HUES6 (cell line): ENCODE results near the gene ITGB5.
A peak's percentile ranks its signal among the peaks of the same experiment; 100 is the strongest.

Source experiments
- H3K27ac ChIP-seq: 2 replicates; pipeline ENCODE4 v1.7.0; 2013; ENCODE audit warnings: low read depth, mild to moderate bottlenecking, low read length, inconsistent platforms
- H3K27me3 ChIP-seq: 2 replicates; pipeline ENCODE4 v1.6.1; 2013; ENCODE audit warnings: low read length; ENCODE audit not compliant: control insufficient read depth, insufficient read depth
- H3K36me3 ChIP-seq: 2 replicates; pipeline ENCODE4 v1.6.1; 2013; ENCODE audit warnings: low read length; ENCODE audit not compliant: control insufficient read depth, insufficient read depth
- H3K4me1 ChIP-seq: 2 replicates; pipeline ENCODE4 v1.6.1; 2013; ENCODE audit warnings: low read length; ENCODE audit not compliant: control insufficient read depth, insufficient read depth
- H3K4me3 ChIP-seq: 2 replicates; pipeline ENCODE4 v1.5.1; 2013; ENCODE audit warnings: low read depth, low read length
- H3K9ac ChIP-seq: one replicate; pipeline ENCODE4 v1.6.1; 2013; ENCODE audit warnings: mild to moderate bottlenecking, low read length
- H3K9me3 ChIP-seq: 2 replicates; pipeline ENCODE4 v1.6.1; 2013; ENCODE audit warnings: low read depth, low read length; ENCODE audit not compliant: control insufficient read depth, insufficient read depth

The ITGB5 gene

DNA sequence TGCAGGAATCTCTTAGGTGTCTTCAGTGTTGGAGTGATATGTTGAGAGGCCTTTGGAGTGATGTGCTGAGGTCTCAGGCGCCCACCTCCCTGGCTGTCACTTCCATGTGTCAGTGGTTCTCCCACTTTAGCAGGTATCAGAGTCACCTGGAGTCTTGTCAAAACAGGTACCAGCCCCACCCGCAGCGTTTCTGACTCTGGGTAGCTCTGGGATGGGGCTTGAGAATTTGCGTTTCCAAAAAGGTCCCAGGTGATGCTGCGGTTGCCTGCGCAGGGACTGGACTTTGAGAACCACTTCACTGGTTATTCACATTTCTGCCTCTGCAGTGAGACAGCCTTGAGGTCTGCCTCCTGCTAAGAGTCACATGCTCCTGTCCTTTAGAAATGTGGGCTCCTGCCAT is 141.4 kb downstream of the ITGB5 start:
- Histone ChIP-seq H3K4me1 (no peaks in the 10 kb centered on the region; the same call in 1 of the 2 replicates), H3K9me3 (no peaks in the 10 kb centered on the region), H3K27ac (no peak overlapping the region), H3K9ac (no peak overlapping the region), H3K4me3 (no peak overlapping the region), H3K27me3 (no peaks in the 10 kb centered on the region), H3K36me3 (peaks cover 61% of the 10 kb centered on the region)

GRCh38 chr3:124741027-124741426 is 146.1 kb downstream of the ITGB5 start:
- Histone ChIP-seq H3K27ac (no peak overlapping the region), H3K4me3 (no peak overlapping the region), H3K4me1 (no peaks in the 10 kb centered on the region; the same call in 1 of the 2 replicates), H3K9me3 (no peaks in the 10 kb centered on the region), H3K27me3 (no peaks in the 10 kb centered on the region), H3K36me3 (peaks cover 89% of the 10 kb centered on the region), H3K9ac (no peak overlapping the region)

GRCh38 chr3:124731760-124732159 is 155.4 kb downstream of the ITGB5 start:
- H3K9ac ChIP-seq, result no peak overlapping the region
- H3K4me3 ChIP-seq, result peak overlapping the region; percentile 98
- no peaks in the 10 kb centered on the region for H3K9me3 ChIP-seq

GRCh38 chr3:124730941-124731297 is 156.2 kb downstream of the ITGB5 start:
- Histone ChIP-seq H3K36me3 (peaks cover 23% of the 10 kb centered on the region), H3K9me3 (no peaks in the 10 kb centered on the region), H3K9ac (peak overlapping the region; percentile 99), H3K27ac (peak overlapping the region; percentile 45; the same call in 1 of the 2 replicates), H3K27me3 (no peaks in the 10 kb centered on the region; the same call in 1 of the 2 replicates), H3K4me3 (peak overlapping the region; percentile 98), H3K4me1 (peaks cover 11% of the 10 kb centered on the region)

More at GRCh38 chr3:124731760-124732159, 155.4 kb downstream of the ITGB5 start:
- H3K4me1 ChIP-seq, result peaks cover 11% of the 10 kb centered on the region
- H3K27me3 ChIP-seq, result no peaks in the 10 kb centered on the region; the same call in 1 of the 2 replicates
- peaks cover 30% of the 10 kb centered on the region for H3K36me3 ChIP-seq
- H3K27ac ChIP-seq, result no peak overlapping the region

DNA sequence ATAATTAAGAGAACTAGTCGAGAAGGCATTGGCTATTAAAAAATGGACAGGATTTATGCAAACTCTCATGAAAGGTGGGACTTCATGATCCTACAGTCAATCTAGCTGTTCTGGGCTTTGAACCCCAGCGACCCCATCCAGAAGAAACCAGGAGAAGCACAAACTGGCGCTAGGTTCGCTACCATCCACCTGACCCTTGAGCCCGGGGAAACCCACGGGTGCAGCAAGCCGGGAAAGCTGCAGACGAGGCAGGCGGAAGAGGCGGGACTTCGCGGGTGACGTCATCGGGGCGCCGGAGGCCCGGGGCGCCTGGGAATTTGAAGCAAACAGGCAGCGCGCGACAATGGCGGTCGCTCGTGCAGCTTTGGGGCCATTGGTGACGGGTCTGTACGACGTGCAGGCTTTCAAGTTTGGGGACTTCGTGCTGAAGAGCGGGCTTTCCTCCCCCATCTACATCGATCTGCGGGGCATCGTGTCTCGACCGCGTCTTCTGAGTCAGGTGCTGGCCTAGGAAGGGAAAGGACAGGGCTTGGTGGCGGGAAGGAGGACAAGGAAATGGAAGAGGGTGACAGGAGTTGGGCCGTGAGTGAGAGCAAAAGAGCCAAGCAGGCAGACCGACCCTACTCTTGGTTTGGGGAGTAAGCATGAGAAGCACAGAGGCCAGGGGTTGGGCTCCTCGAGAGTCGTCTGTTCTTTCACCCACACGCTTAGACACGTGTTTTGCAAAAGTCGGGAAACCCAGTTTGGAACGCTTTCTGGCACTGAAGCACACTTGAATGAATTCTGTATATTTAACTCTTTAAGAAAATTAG is 156.8 kb downstream of the ITGB5 start, which contains the start of gene UMPS:
UMPS (plus strand) TSS at position 324 of the 812 bp plus-strand sequence; CDS start at position 344, 20 bp downstream.
- peak within 1 kb of the TSS; percentile 98 for H3K4me3 ChIP-seq
- peak within 1 kb of the TSS; percentile 45 for H3K27ac ChIP-seq
- H3K27me3 ChIP-seq, result no peaks in the 10 kb centered on the region; the same call in 1 of the 2 replicates
- H3K36me3 ChIP-seq, result peaks cover 17% of the 10 kb centered on the region
- H3K9me3 ChIP-seq, result no peaks in the 10 kb centered on the region
- H3K4me1 ChIP-seq, result peaks cover 11% of the 10 kb centered on the region
- peak within 1 kb of the TSS; percentile 99 for H3K9ac ChIP-seq

- H3K27me3 ChIP-seq, result no peaks in the 10 kb centered on the region; the same call in 1 of the 2 replicates
- H3K36me3 ChIP-seq, result no peaks in the 10 kb centered on the region
Measured at GRCh38 chr3:124722589-124722988, 164.6 kb downstream of the ITGB5 start.

DNA sequence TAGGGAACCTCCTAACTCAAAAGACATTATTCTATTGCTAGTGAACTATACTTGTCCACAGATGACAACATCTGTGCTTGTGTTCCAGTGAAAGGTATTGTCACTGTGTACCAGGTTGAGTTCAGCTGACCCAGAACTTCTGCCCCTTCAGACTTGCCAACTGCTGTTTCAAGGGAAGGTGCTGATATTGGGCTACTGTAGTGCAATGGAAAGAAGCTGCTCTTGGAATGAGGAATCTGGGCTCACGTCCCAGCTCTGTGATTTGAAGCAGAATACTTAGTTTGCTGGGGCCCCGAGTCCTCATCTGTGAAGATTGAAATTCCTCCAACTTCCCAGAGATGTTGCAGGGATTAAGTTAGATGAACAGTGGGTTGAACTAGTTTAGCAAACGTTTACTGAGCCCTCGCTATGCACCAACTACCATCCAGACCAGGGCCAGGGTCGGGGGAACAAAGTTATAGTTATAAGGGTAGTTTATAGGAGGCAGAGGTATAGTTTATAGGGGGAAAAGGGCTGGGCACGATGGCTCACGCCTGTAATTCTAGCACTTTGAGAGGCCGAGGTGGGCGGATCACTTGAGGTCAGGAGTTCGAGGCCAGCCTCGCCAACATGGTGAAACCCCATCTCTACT is 172.8 kb downstream of the ITGB5 start:
- Histone ChIP-seq H3K36me3 (no peaks in the 10 kb centered on the region), H3K9ac (no peak overlapping the region), H3K4me3 (no peak overlapping the region), H3K27ac (no peak overlapping the region), H3K4me1 (no peaks in the 10 kb centered on the region; the same call in 1 of the 2 replicates), H3K27me3 (no peaks in the 10 kb centered on the region), H3K9me3 (no peaks in the 10 kb centered on the region)

More at GRCh38 chr3:124722589-124722988, 164.6 kb downstream of the ITGB5 start:
- no peak overlapping the region for H3K4me3 ChIP-seq
- no peak overlapping the region for H3K27ac ChIP-seq
- no peaks in the 10 kb centered on the region for H3K4me1 ChIP-seq
- no peaks in the 10 kb centered on the region for H3K9me3 ChIP-seq
- H3K9ac ChIP-seq, result no peak overlapping the region
